ENCODE results near the gene ANKS6. TPM values are rescaled to one million over a fixed set of nuclear protein-coding genes. Genes with fewer than 3 reads are reported as not detected.

ANKS6 gene
- 68.9 and 115 TPM in 2 replicates for total RNA-seq (2011; cell fraction: chromatin; rRNA removed; ENCODE audit: low replicate concordance)
- total RNA-seq (2011; cell fraction: nucleolus; rRNA removed): 69.9 and 73.9 TPM in 2 replicates
- 65.8 and 76.9 TPM in 2 replicates for total RNA-seq (2011; cell fraction: nucleoplasm; rRNA removed)
- 46.3 and 64.7 TPM in 2 replicates for total RNA-seq (2014; rRNA removed)
- total RNA-seq (2014; rRNA removed; fragmentation: Illumina TruSeq; extraction: Trizol): 25.4 and 28.5 TPM in 2 replicates
- total RNA-seq (2015; rRNA removed; fragmentation: Illumina TruSeq; extraction: Trizol): 30.1 and 31.9 TPM in 2 replicates
- 72.2 and 74.5 TPM in 2 replicates for total RNA-seq (2021)
- polyA plus RNA-seq (2011; rRNA removed): 46.5 and 50.7 TPM in 2 replicates
- polyA plus RNA-seq (2011; cell fraction: cytosol; rRNA removed): 43.5 and 86.7 TPM in 2 replicates
- polyA plus RNA-seq (2011; cell fraction: nucleus; rRNA removed): 120 and 181 TPM in 2 replicates
- polyA plus RNA-seq (2012): 43.7 and 44.2 TPM in 2 replicates
- 36.9 and 41.8 TPM in 2 replicates for polyA plus RNA-seq (2014; fragmentation: Illumina TruSeq; extraction: Trizol)
- polyA plus RNA-seq (2014; fragmentation: Nextera tagmentation; extraction: Ambion mirVana): 10 to 100 TPM in 1 of 2 experiments, 1 to 10 TPM in 1; 9.9 to 11.8 TPM
- polyA plus RNA-seq (2014; rRNA removed): 68.8 and 74.3 TPM in 2 replicates
- polyA minus RNA-seq (2011; rRNA and poly(A)+ RNA removed): 27.0 and 35.5 TPM in 2 replicates
- polyA minus RNA-seq (2011; cell fraction: cytosol; rRNA and poly(A)+ RNA removed): 29.9 and 31.2 TPM in 2 replicates
- polyA minus RNA-seq (2011; cell fraction: nucleus; rRNA and poly(A)+ RNA removed): 31.0 and 35.3 TPM in 2 replicates
- Bru-seq, nascent RNA: percentile 79 among the genes with signal in this experiment
- percentile 72 among the genes with signal in this experiment for BruChase-seq, experiment 1, labeled RNA remaining after a 2-hour chase
- BruChase-seq, experiment 2, labeled RNA remaining after a 6-hour chase: percentile 71 among the genes with signal in this experiment
- long read RNA-seq, experiment 1, full-length matches to known transcripts: 14 of 308 reads
- long read RNA-seq, experiment 1, partial matches to known transcripts: 219 of 308 reads
- long read RNA-seq, experiment 1, other reads (novel, unspliced or antisense): 75 of 308 reads
- long read RNA-seq, experiment 2, full-length matches to known transcripts: 7 of 86 reads
- long read RNA-seq, experiment 2, partial matches to known transcripts: 53 of 86 reads
- long read RNA-seq, experiment 2, other reads (novel, unspliced or antisense): 26 of 86 reads
- long read RNA-seq, experiment 3, partial matches to known transcripts: 0 of 12 reads
- long read RNA-seq, experiment 3, other reads (novel, unspliced or antisense): 10 of 12 reads

GRCh38 chr9:98796364-98797101 lies at the start of gene ANKS6:
ANKS6 (minus strand) TSS chr9:98796555; CDS start chr9:98796491, 64 bp downstream.
- Histone ChIP-seq H2AFZ (ENCODE audit: low read depth, low read length) (peak within 1 kb of the TSS; percentile 95), H3K9me3 (replicated peaks; ENCODE audit: control insufficient read depth, insufficient read depth, low read depth, low read length) (no peaks in the 10 kb centered on the region; the same call in 1 of the 2 replicates), H3K4me2 (ENCODE audit: insufficient read depth, low read length) (peak within 1 kb of the TSS; percentile 83), H3K27me3 (ENCODE audit: control insufficient read depth in 2 of 2, insufficient read depth in 2 of 2, low read length in 2 of 2) (no peaks in the 10 kb centered on the region), H3K4me3 (peak within 1 kb of the TSS; percentile 66), H3K9ac (ENCODE audit: insufficient read depth in 1 of 2, low read depth in 2 of 2, low read length in 2 of 2) (peak within 1 kb of the TSS; percentile 70 to 91), H3K79me2 (ENCODE audit: control insufficient read depth, insufficient read depth, low read length) (peaks cover 40% of the 10 kb centered on the region), H4K20me1 (replicated peaks; ENCODE audit: control insufficient read depth, insufficient read depth, low read length) (peaks cover 12% of the 10 kb centered on the region; the same call in 1 of the 2 replicates), H3K36me3 (ENCODE audit: control insufficient read depth, insufficient read depth, low read length) (peaks cover 26% of the 10 kb centered on the region; the same call in 2 of the 3 replicates), H3K27ac (ENCODE audit: extremely low read depth, low read depth, low read length) (peak within 1 kb of the TSS; percentile 71), H3K9me1 (ENCODE audit: control insufficient read depth, insufficient read depth, low read length) (peaks cover 8% of the 10 kb centered on the region), H3K4me1 (replicated peaks in 1 of 2; ENCODE audit: control insufficient read depth in 2 of 2, insufficient read depth in 2 of 2, low read length in 2 of 2) (peaks cover 27 to 30% of the 10 kb centered on the region in 2 experiments; a peak in 4 of 5 replicates)
- intact Hi-C loops (cut with micrococcal nuclease): loop anchor here (5.0 kb wide), 1 partner anchor 36 kb away; no protein-coding TSS in a partner anchor
- ChIA-PET CTCF (ENCODE audit: low intra/inter-chr PET ratio) (interaction anchor here (0.6 to 1.3 kb wide), 2 partner anchors 366 to 873 kb away, joined by 3 read pairs; no protein-coding TSS in a partner anchor), POLR2A (interaction anchor here (2.1 kb wide), 1 partner anchor 12 kb away, joined by 5 read pairs; no protein-coding TSS in a partner anchor)
- ATAC-seq (peak; percentile 87), FAIRE-seq (no peak), DNase-seq (ENCODE audit: extremely low read depth in 1 of 4, low spot score in 3 of 4) (peak; percentile 89 to 95 (median 94))
- 18% methylated on average over 69 of the region's 86 CpGs for WGBS (ENCODE audit: insufficient coverage, low coverage, missing lambda C conversion rate)
- in situ Hi-C loops (cut with MboI): loop anchor here (25.0 kb wide), 1 partner anchor 884 kb away; the partner anchor contains the start of gene TRMO
- no TSS peak for BruUV-seq (replicated peaks)
- TF ChIP-seq ZNF354B (CRISPR knock-in tag; IDR thresholded peaks at IDR 0.05): no peak
- no peak for TF ChIP-seq BRF2 (IDR thresholded peaks at IDR 0.05; ENCODE audit: borderline replicate concordance, insufficient read depth, insufficient read length)
- TF ChIP-seq MAFF (IDR thresholded peaks at IDR 0.05; ENCODE audit: low read length): no peak
- no peak for TF ChIP-seq POLR2B (IDR thresholded peaks at IDR 0.05; ENCODE audit: low read depth, partially characterized antibody)
- no peak for TF ChIP-seq SREBF2 (CRISPR knock-in tag; IDR thresholded peaks at IDR 0.05)
- peak; percentile 94; the same call in 1 of the 2 replicates for TF ChIP-seq ERF (CRISPR knock-in tag; IDR thresholded peaks at IDR 0.05)
- TF ChIP-seq ADNP (tag; IDR thresholded peaks at IDR 0.05): no peak
- TF ChIP-seq CEBPB (tag; IDR thresholded peaks at IDR 0.05): no peak
- TF ChIP-seq TEAD4 (IDR thresholded peaks at IDR 0.05; ENCODE audit: low read length): no peak
- TF ChIP-seq TEAD4 (CRISPR knock-in tag; IDR thresholded peaks at IDR 0.05; ENCODE audit: borderline replicate concordance): no peak
- TF ChIP-seq AFF1 (IDR thresholded peaks at IDR 0.05; ENCODE audit: low read depth in 1 of 2, partially characterized antibody in 2 of 2): no peak

Data from K562 (cell line).